Ascending aorta (tissue), 2 donors: ENCODE data around the gene KLHL22. TPM values are rescaled to one million over a fixed set of nuclear protein-coding genes. Genes with fewer than 3 reads are reported as not detected.
"Not testable (repeated sequence)": the region's sequence is repeated elsewhere in the genome, so short reads cannot be mapped to it uniquely, and the experiment has no call there.

Source experiments
- DNase-seq, 2 donors: peaks; one replicate each; pipeline ENCODE4 v3.0.0-alpha.2; 2019; ENCODE audit warnings: low spot score in 2 of 2
- H3K27ac ChIP-seq, 2 donors: fragments of 200-600 bp; sonication (generic); one replicate each; pipeline ENCODE4 v1.5.1; 2016 to 2017; ENCODE audit warnings: mild to moderate bottlenecking in 1 of 2
- H3K27me3 ChIP-seq: fragments of 200-600 bp; sonication (generic); one replicate; pipeline ENCODE4 v1.5.1; 2017
- H3K36me3 ChIP-seq, 2 donors: fragments of 200-600 bp; sonication (generic); one replicate each; pipeline ENCODE4 v1.5.1; 2016
- H3K4me1 ChIP-seq, 2 donors: fragments of 200-600 bp; sonication (generic); one replicate each; pipeline ENCODE4 v1.5.1; 2016 to 2017; ENCODE audit warnings: mild to moderate bottlenecking in 1 of 2
- H3K4me3 ChIP-seq, 2 donors: fragments of 200-600 bp; sonication (generic); one replicate each; pipeline ENCODE4 v1.5.1; 2016 to 2017; ENCODE audit warnings: mild to moderate bottlenecking in 1 of 2
- H3K9me3 ChIP-seq, 2 donors: fragments of 200-600 bp; sonication (generic); one replicate each; pipeline ENCODE4 v1.5.1; 2016
- intact Hi-C: fragments of 100-400 bp; cut with DNase I; formaldehyde crosslinking; loops from one replicate; pipeline ENCODE4 v1.15.1; 2023
- total RNA-seq: library from RNA; depleted of rRNA; stranded (reverse); fragments of >200 nt; gene quantifications from one replicate; pipeline ENCODE4 v1.1.0, GENCODE V29; 2016
- TF ChIP-seq, protein P1 (sequence below), 3 experiments: fragments of 200-600 bp in 2 of 3; fragments of 450-650 bp in 1 of 3; sonication (generic) in 2 of 3; IDR thresholded peaks; one replicate each; pipeline ENCODE4 v1.5.1; 2016 to 2019; ENCODE audit warnings: antibody characterized with exemption in 3 of 3, mild to moderate bottlenecking in 1 of 3, moderate library complexity in 1 of 3

The KLHL22 gene
- total RNA-seq, 1 donor from 2014 or later = 63.8 TPM

- DNase-seq = no peak
- Histone ChIP-seq H3K27ac (no peak overlapping the region), H3K9me3 (no peaks in the 10 kb centered on the region), H3K4me3 (no peak overlapping the region), H3K27me3 (no peaks in the 10 kb centered on the region), H3K36me3 (peaks cover 8% of the 10 kb centered on the region in 2 donors), H3K4me1 (peaks cover 4 to 26% of the 10 kb centered on the region in 2 donors)
- intact Hi-C loops = no loop called here
- TF ChIP-seq, protein P1, sequence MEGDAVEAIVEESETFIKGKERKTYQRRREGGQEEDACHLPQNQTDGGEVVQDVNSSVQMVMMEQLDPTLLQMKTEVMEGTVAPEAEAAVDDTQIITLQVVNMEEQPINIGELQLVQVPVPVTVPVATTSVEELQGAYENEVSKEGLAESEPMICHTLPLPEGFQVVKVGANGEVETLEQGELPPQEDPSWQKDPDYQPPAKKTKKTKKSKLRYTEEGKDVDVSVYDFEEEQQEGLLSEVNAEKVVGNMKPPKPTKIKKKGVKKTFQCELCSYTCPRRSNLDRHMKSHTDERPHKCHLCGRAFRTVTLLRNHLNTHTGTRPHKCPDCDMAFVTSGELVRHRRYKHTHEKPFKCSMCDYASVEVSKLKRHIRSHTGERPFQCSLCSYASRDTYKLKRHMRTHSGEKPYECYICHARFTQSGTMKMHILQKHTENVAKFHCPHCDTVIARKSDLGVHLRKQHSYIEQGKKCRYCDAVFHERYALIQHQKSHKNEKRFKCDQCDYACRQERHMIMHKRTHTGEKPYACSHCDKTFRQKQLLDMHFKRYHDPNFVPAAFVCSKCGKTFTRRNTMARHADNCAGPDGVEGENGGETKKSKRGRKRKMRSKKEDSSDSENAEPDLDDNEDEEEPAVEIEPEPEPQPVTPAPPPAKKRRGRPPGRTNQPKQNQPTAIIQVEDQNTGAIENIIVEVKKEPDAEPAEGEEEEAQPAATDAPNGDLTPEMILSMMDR (IDR thresholded peaks at IDR 0.05) = no peak
These were observed 19.2 kb upstream of the KLHL22 start for GRCh38 chr22:20514658-20515406.

DNA sequence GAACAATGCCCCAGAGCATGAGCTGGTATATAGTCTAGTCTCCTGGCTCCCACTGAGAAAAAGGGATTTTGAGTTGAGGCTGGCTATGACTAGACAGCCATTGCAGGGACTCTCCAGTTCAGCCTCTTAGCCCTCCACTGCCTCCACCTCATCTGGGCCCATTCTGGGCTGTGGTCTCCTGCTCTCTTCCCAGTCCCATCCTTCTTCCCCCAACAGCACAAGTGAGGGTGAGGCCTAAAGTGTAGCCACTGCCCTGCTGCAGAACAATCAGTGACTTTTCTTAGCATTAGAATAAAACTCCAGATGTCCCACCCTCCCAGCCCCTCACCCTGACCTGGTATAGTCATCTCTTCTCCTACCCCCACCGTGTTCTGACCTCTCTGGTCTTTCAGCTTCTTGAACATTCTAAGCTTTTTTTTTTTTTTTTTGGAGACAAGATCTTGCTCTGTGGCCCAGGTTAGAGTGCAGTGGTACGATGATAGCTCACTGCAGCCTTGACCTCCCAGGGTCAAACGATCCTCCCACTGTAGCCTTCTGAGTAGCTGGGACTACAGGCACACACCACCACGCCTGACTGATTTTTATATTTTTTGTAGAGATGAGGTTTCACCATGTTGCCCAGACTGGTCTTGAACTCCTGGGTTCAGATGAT, 16.1 kb upstream of the KLHL22 start:
- H3K4me3 ChIP-seq = no peak overlapping the region
- TF ChIP-seq, protein P1 (IDR thresholded peaks at IDR 0.05) = no peak
- H3K9me3 ChIP-seq = no peaks in the 10 kb centered on the region
- H3K36me3 ChIP-seq = no peaks in the 10 kb centered on the region
- intact Hi-C loops = no loop called here
- H3K4me1 ChIP-seq = peaks cover 12 to 35% of the 10 kb centered on the region in 2 donors
- H3K27me3 ChIP-seq = no peaks in the 10 kb centered on the region
- no peak for DNase-seq
- peak overlapping the region in 1 of 2 donors; percentile 4 for H3K27ac ChIP-seq

DNA sequence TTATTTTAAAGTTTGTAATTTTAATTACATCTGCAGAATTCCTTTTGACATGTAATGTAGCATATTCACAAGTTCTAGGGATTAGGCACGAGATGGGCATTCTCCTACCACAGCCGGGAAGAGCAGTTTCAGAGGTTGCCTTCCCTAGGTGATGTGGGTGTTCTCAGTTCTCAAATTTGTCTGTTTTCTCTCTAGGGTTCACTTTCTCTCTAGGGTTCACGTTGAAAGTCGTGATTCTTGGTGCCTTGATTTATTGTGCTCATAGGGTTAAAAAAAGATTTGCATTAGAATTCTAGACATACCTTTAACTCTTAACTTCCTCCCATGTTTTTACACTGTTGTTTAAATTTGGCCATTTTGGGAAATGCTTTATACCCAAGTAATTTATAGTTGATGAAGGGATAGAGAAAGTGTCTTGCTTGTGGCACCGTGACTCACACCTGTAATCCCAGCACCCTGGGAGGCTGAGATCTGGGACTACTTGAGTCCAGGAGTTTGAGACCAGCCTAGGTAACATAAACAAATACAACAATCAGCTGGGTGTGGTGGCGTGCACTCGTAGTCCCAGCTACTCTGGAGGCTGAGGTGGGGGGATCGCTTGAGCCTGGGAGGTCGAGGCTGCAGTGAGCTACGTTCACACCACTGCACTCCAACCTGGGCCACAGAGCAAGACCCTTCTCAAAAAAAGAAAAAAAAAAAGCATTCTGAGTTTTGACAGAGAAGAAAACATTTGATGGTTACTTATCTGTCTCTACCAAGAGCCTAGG, 15.4 kb upstream of the KLHL22 start:
- H3K27ac ChIP-seq = peak overlapping the region; percentile 98
- no peaks in the 10 kb centered on the region for H3K9me3 ChIP-seq
- TF ChIP-seq, protein P1 (IDR thresholded peaks at IDR 0.05) = no peak
- H3K36me3 ChIP-seq = no peaks in the 10 kb centered on the region
- H3K27me3 ChIP-seq = no peaks in the 10 kb centered on the region
- H3K4me1 ChIP-seq = peaks cover 12 to 35% of the 10 kb centered on the region in 2 donors
- intact Hi-C loops = no loop called here
- DNase-seq = no peak
- H3K4me3 ChIP-seq = peak overlapping the region in 1 of 2 donors; percentile 76

DNA sequence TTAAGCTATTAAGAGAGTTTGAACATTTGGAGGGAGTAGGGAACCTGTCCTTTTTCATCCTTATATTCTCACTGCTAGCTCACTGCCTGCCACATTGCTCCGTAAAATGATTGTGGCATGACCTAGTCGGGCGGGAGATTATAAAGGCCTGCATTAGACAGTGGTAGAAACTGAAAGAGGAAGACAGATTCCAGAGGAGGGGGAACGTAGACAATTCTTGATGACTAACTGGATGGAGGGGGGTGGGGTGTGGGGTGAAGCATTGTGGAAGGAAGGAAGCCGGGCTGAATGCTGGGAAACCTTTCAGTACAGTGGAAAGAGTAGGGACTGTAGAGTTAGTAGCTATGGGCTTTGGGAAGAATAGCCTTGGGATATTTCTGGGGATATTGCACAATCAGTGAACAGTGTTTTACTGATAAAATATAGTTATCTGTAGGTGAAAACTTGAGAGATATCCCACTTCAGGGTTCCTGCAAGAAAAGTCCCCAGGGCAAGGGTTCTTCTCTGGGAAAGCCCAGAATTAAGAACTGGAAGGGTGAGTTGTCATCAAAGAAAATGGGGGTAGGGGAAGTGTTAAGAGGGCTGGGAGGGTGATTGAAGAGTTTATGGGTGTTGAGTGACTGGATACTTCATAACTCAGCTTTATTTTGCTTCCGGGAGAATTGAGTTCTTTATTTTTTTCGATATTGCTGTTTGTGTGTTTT, 13.9 kb upstream of the KLHL22 start:
- H3K4me3 ChIP-seq = peak overlapping the region; percentile 76 to 85
- H3K9me3 ChIP-seq = no peaks in the 10 kb centered on the region
- intact Hi-C loops = loop anchor here (1.0 to 10.0 kb wide), 5 partner anchors 22 to 408 kb away; partner anchors contain the start of genes CRKL, PI4KA, SNAP29 and ZDHHC8
- no peaks in the 10 kb centered on the region for H3K27me3 ChIP-seq
- H3K27ac ChIP-seq = peak overlapping the region; percentile 98
- no peaks in the 10 kb centered on the region for H3K36me3 ChIP-seq
- TF ChIP-seq, protein P1 (IDR thresholded peaks at IDR 0.05) = no peak
- peaks cover 12 to 29% of the 10 kb centered on the region in 2 donors for H3K4me1 ChIP-seq
- DNase-seq = peak; percentile 46 to 92

GRCh38 chr22:20508815-20509271, 13.2 kb upstream of the KLHL22 start:
- peak overlapping the region; percentile 76 to 85 for H3K4me3 ChIP-seq
- intact Hi-C loops = loop anchor here (1.0 to 10.0 kb wide), 5 partner anchors 22 to 408 kb away; partner anchors contain the start of genes CRKL, PI4KA, SNAP29 and ZDHHC8
- H3K36me3 ChIP-seq = no peaks in the 10 kb centered on the region
- DNase-seq = no peak
- H3K4me1 ChIP-seq = peaks cover 12 to 27% of the 10 kb centered on the region in 2 donors
- H3K27ac ChIP-seq = peak overlapping the region; percentile 98
- no peaks in the 10 kb centered on the region for H3K27me3 ChIP-seq
- no peaks in the 10 kb centered on the region for H3K9me3 ChIP-seq
- TF ChIP-seq, protein P1 (IDR thresholded peaks at IDR 0.05) = no peak

DNA sequence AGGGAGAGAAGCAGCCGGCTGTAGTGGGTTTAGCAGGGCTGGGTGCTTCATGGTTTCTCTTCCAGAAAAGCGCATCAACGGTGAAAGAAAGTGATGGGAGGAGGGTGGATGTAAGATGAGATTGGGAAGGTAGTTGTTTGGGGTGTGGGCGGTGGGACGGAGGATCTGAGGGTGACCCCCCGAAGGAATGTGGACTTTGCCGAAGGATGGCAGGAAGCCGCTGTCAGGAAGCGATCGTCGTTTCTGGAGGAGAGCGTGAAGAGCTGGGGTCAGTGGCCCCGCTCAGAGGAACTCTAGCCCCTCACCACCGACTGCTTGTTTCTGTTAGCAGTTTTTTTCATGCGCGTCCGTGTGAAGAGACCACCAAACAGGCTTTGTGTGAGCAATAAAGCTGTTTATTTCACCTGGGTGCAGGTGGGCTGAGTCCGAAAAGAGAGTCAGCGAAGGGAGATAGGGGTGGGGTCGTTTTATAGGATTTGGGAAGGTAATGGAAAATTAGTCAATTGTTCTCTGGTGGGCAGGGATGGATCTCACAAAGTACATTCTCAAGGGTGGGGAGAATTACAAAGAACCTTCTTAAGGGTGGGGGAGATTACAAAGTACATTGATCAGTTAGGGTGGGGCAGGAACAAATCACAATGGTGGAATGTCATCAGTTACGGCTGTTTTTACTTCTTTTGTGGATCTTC, 12.6 kb upstream of the KLHL22 start:
- H3K36me3 ChIP-seq, DNase-seq, H3K27me3 ChIP-seq, H3K9me3 ChIP-seq: not testable (repeated sequence)
- H3K4me3 ChIP-seq = peak overlapping the region; percentile 76 to 85
- H3K27ac ChIP-seq = peak overlapping the region; percentile 98
- intact Hi-C loops = loop anchor here (5.0 to 10.0 kb wide), 3 partner anchors 349 to 409 kb away; partner anchors contain the start of genes CRKL, PI4KA, SNAP29 and ZDHHC8
- H3K4me1 ChIP-seq = peaks cover 12 to 27% of the 10 kb centered on the region in 2 donors
